Smooth muscle cell (in vitro differentiated cells): ENCODE data around the gene PDE1A. TPM values are rescaled to one million over a fixed set of nuclear protein-coding genes. Genes with fewer than 3 reads are reported as not detected.

Experiments used
- DNase-seq: peaks from one replicate; lab custom pipeline; 2025; ENCODE audit not compliant: unreplicated experiment; lab: John Stamatoyannopoulos, UW
- H2AFZ ChIP-seq: fragments of 200-600 bp; sonication (generic); 2 replicates; pipeline ENCODE4 v1.6.0; 2016; ENCODE audit warnings: antibody characterized with exemption, low read depth, mild to moderate bottlenecking
- H3F3A ChIP-seq: fragments of 200-600 bp; sonication (generic); 2 replicates; pipeline ENCODE4 v1.6.0; 2017; ENCODE audit warnings: antibody characterized with exemption, low read depth
- H3K27ac ChIP-seq: fragments of 200-600 bp; sonication (generic); 2 replicates; pipeline ENCODE4 v1.5.1; 2016; ENCODE audit warnings: low read depth, mild to moderate bottlenecking
- H3K27me3 ChIP-seq: fragments of 200-600 bp; sonication (generic); 2 replicates; pipeline ENCODE4 v1.6.1; 2016; ENCODE audit warnings: low read depth, mild to moderate bottlenecking
- H3K36me3 ChIP-seq: fragments of 200-600 bp; sonication (generic); 2 replicates; pipeline ENCODE4 v1.5.1; 2016; ENCODE audit warnings: low read depth
- H3K4me1 ChIP-seq: fragments of 200-600 bp; sonication (generic); 2 replicates; pipeline ENCODE4 v1.5.1; 2016; ENCODE audit warnings: low read depth
- H3K4me2 ChIP-seq: fragments of 200-600 bp; sonication (generic); 2 replicates; pipeline ENCODE4 v1.6.0; 2016; ENCODE audit warnings: mild to moderate bottlenecking
- H3K4me3 ChIP-seq: fragments of 200-600 bp; sonication (generic); 2 replicates; pipeline ENCODE4 v1.5.1; 2016; ENCODE audit warnings: mild to moderate bottlenecking
- H3K79me2 ChIP-seq: fragments of 200-600 bp; sonication (generic); 2 replicates; pipeline ENCODE4 v1.6.0; 2016; ENCODE audit warnings: low read depth, mild to moderate bottlenecking
- H3K9ac ChIP-seq: fragments of 200-600 bp; sonication (generic); 2 replicates; pipeline ENCODE4 v1.6.0; 2016; ENCODE audit warnings: low read depth
- H3K9me3 ChIP-seq: fragments of 200-600 bp; sonication (generic); replicated peaks from 2 replicates; pipeline ENCODE4 v1.5.1; 2016; ENCODE audit warnings: low read depth
- H4K20me1 ChIP-seq: fragments of 200-600 bp; sonication (generic); 2 replicates; pipeline ENCODE4 v1.6.0; 2016; ENCODE audit warnings: low read depth
- WGBS: methylation state at CpG from one replicate; pipeline ENCODE4 v1.1.7; 2016; ENCODE audit warnings: low lambda C conversion rate; 5-methylcytosine and 5-hydroxymethylcytosine counted together
- polyA plus RNA-seq: library from polyadenylated mRNA; unstranded; fragments of >200 nt; fragmentation: Nextera tagmentation; extraction: Ambion mirVana; gene quantifications from 2 replicates; pipeline ENCODE4 v1.2.1, GENCODE V29; 2016
- total RNA-seq: library from RNA; depleted of rRNA; stranded (reverse); fragments of >200 nt; gene quantifications from 2 replicates; pipeline ENCODE4 v1.2.3, GENCODE V29; 2014
- TF ChIP-seq, protein P1 (sequence below): fragments of 200-600 bp; sonication (generic); IDR thresholded peaks from 2 replicates; pipeline ENCODE4 v1.5.1; 2017; ENCODE audit warnings: borderline replicate concordance, mild to moderate bottlenecking, antibody characterized with exemption; ENCODE audit not compliant: insufficient read depth, poor library complexity, severe bottlenecking

Gene PDE1A
- total and polyA plus RNA-seq, 2 experiments from 2014 or later, result 0.58 to 0.96 TPM

- H4K20me1 ChIP-seq, result no peaks in the 10 kb centered on the region
- H3K9ac ChIP-seq, result no peak overlapping the region
- H3K4me2 ChIP-seq, result no peak overlapping the region
- TF ChIP-seq, protein P1, sequence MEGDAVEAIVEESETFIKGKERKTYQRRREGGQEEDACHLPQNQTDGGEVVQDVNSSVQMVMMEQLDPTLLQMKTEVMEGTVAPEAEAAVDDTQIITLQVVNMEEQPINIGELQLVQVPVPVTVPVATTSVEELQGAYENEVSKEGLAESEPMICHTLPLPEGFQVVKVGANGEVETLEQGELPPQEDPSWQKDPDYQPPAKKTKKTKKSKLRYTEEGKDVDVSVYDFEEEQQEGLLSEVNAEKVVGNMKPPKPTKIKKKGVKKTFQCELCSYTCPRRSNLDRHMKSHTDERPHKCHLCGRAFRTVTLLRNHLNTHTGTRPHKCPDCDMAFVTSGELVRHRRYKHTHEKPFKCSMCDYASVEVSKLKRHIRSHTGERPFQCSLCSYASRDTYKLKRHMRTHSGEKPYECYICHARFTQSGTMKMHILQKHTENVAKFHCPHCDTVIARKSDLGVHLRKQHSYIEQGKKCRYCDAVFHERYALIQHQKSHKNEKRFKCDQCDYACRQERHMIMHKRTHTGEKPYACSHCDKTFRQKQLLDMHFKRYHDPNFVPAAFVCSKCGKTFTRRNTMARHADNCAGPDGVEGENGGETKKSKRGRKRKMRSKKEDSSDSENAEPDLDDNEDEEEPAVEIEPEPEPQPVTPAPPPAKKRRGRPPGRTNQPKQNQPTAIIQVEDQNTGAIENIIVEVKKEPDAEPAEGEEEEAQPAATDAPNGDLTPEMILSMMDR, result no peak
- H3K27ac ChIP-seq, result no peak overlapping the region
- no peaks in the 10 kb centered on the region for H3K4me1 ChIP-seq
- no peaks in the 10 kb centered on the region for H3F3A ChIP-seq
- H3K36me3 ChIP-seq, result no peaks in the 10 kb centered on the region
- no peaks in the 10 kb centered on the region for H3K9me3 ChIP-seq
- no peaks in the 10 kb centered on the region for H3K79me2 ChIP-seq
- DNase-seq, result no peak
- no peak overlapping the region for H2AFZ ChIP-seq
- H3K27me3 ChIP-seq, result no peaks in the 10 kb centered on the region
- H3K4me3 ChIP-seq, result no peak overlapping the region
These were observed 159.9 kb downstream of the PDE1A start for GRCh38 chr2:182266909-182267308.

GRCh38 chr2:182265718-182266117 is 161.1 kb downstream of the PDE1A start:
- H4K20me1 ChIP-seq, result no peaks in the 10 kb centered on the region
- H3K27me3 ChIP-seq, result no peaks in the 10 kb centered on the region
- 94% methylated on average over 3 of the region's 3 CpGs for WGBS
- H3F3A ChIP-seq, result no peaks in the 10 kb centered on the region
- no peaks in the 10 kb centered on the region for H3K79me2 ChIP-seq
- TF ChIP-seq, protein P1, result no peak
- H3K9me3 ChIP-seq, result no peaks in the 10 kb centered on the region
- no peak overlapping the region for H3K27ac ChIP-seq
- no peaks in the 10 kb centered on the region for H3K36me3 ChIP-seq
- no peaks in the 10 kb centered on the region for H3K4me1 ChIP-seq
- no peak overlapping the region for H2AFZ ChIP-seq
- no peak overlapping the region for H3K4me2 ChIP-seq
- no peak overlapping the region for H3K4me3 ChIP-seq
- no peak for DNase-seq
- no peak overlapping the region for H3K9ac ChIP-seq

- no peaks in the 10 kb centered on the region for H3K9me3 ChIP-seq
- TF ChIP-seq, protein P1, result no peak
- H3F3A ChIP-seq, result no peaks in the 10 kb centered on the region
- no peak overlapping the region for H3K27ac ChIP-seq
- no peaks in the 10 kb centered on the region for H3K27me3 ChIP-seq
- no peaks in the 10 kb centered on the region for H3K79me2 ChIP-seq
- H3K4me3 ChIP-seq, result no peak overlapping the region
- WGBS, result 88% methylated on average over 3 of the region's 3 CpGs
- H3K4me1 ChIP-seq, result no peaks in the 10 kb centered on the region
- DNase-seq, result no peak
- H3K36me3 ChIP-seq, result no peaks in the 10 kb centered on the region
- no peaks in the 10 kb centered on the region for H4K20me1 ChIP-seq
- H3K9ac ChIP-seq, result no peak overlapping the region
- H2AFZ ChIP-seq, result no peak overlapping the region
- H3K4me2 ChIP-seq, result no peak overlapping the region
These were observed 164.9 kb downstream of the PDE1A start for GRCh38 chr2:182261860-182262387.

DNA sequence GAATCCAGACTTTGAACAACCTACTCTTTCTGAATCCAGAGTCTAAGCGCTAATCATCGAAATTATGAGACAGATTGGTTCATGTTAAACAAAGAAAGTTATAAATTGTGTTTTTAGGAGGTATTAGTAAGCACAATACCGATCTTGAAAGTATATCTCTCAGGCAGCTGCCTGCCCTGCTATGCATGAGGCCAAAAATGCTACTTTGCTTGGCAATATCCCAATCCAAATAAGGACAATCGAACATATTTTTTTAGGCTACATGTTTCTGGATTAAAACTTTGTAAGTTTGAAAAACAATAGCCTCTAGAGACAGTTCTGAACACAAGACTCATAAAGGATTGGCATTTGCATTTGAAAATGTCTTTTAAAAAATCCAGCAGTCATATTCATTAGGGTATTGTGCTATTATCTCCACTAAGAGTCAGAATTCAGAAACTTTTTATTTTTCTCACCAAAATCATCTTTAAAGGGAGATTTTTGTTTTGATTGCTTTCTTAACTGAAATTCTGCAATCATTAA is 167.1 kb downstream of the PDE1A start:
- Histone ChIP-seq H4K20me1 (no peaks in the 10 kb centered on the region), H3F3A (no peaks in the 10 kb centered on the region), H3K36me3 (no peaks in the 10 kb centered on the region), H3K4me2 (no peak overlapping the region), H2AFZ (no peak overlapping the region), H3K79me2 (no peaks in the 10 kb centered on the region), H3K27ac (no peak overlapping the region), H3K4me3 (no peak overlapping the region), H3K9ac (no peak overlapping the region), H3K9me3 (no peaks in the 10 kb centered on the region), H3K4me1 (no peaks in the 10 kb centered on the region), H3K27me3 (no peaks in the 10 kb centered on the region)
- TF ChIP-seq, protein P1, result no peak
- 86% methylated on average over 4 of the region's 4 CpGs for WGBS
- DNase-seq, result no peak
